ENCODE measurements around the gene TUBGCP2.

DNA sequence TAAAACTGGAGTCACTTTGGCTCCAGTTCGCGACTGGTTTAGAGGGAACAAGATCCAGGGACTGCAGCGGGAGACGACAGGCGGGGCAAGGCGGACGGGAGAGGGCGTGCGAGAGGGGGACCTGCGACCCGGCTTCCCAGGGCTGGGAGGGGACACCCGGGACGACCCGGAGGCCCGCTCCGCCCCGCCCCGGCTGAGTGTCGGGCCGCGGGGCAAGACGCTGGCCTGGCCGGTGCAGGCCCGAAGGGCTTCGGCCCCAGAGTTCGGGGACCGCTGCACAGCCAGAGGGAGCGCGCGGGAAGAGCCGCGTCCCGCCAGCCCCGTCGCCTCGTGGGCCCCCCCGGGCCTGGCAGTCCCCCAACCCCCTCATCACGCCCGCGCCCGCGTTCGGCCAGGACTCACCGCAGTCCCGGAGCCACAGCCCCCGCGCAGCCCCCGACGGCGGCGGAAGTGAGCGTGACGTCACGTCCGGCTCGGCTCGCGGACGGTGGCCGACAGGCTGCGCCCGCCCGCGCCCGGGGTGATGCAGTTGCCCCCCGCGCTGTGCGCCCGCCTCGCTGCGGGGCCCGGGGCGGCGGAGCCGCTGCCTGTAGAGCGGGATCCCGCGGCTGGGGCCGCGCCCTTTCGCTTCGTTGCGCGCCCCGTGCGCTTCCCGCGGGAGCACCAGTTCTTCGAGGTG, at the start of gene TUBGCP2, which contains the start of gene ZNF511:
- TF ChIP-seq CTCF (IDR thresholded peaks at IDR 0.05; ENCODE audit: low read depth, low read length, poor library complexity, severe bottlenecking) (no peak), EZH2phosphoT487 (IDR thresholded peaks at IDR 0.05; ENCODE audit: borderline replicate concordance, low read length) (no peak)
